Suprapubic skin (tissue), 4 donors: Measurements from ENCODE around the gene PCIF1. TPM values are rescaled to one million over a fixed set of nuclear protein-coding genes. Genes with fewer than 3 reads are reported as not detected.

Source experiments
- DNase-seq, 2 donors: peaks; one replicate each; pipeline ENCODE4 v3.0.0-alpha.2; 2019; ENCODE audit warnings: low spot score in 2 of 2
- H3K27ac ChIP-seq: fragments of 200-600 bp; sonication (generic); one replicate; pipeline ENCODE4 v1.5.1; 2019
- H3K27me3 ChIP-seq: fragments of 200-600 bp; sonication (generic); one replicate; pipeline ENCODE4 v1.5.1; 2019
- H3K36me3 ChIP-seq: fragments of 200-600 bp; sonication (generic); one replicate; pipeline ENCODE4 v1.5.1; 2019
- H3K4me1 ChIP-seq: fragments of 200-600 bp; sonication (generic); one replicate; pipeline ENCODE4 v1.5.1; 2019
- H3K4me3 ChIP-seq: fragments of 200-600 bp; sonication (generic); one replicate; pipeline ENCODE4 v1.5.1; 2019; ENCODE audit warnings: mild to moderate bottlenecking
- H3K9me3 ChIP-seq: fragments of 200-600 bp; sonication (generic); one replicate; pipeline ENCODE4 v1.5.1; 2019
- CTCF ChIP-seq, 2 donors: fragments of 200-600 bp in 1 of 2; fragments of 450-650 bp in 1 of 2; sonication (generic) in 1 of 2; IDR thresholded peaks; one replicate each; pipeline ENCODE4 v1.5.1; 2016 to 2019; ENCODE audit warnings: antibody characterized with exemption in 2 of 2, mild to moderate bottlenecking in 1 of 2, moderate library complexity in 1 of 2
- EP300 ChIP-seq: sonication (generic); formaldehyde crosslinking; IDR thresholded peaks from one replicate; pipeline ENCODE4 v1.6.1; 2017; ENCODE audit warnings: antibody characterized with exemption
- POLR2A ChIP-seq, 2 donors: fragments of 450-650 bp; IDR thresholded peaks; one replicate each; pipeline ENCODE4 v1.6.1; 2017; ENCODE audit warnings: antibody characterized with exemption in 2 of 2, mild to moderate bottlenecking in 2 of 2, moderate library complexity in 2 of 2
- POLR2AphosphoS5 ChIP-seq, 3 donors: sonication (generic); formaldehyde crosslinking; IDR thresholded peaks; one replicate each; pipeline ENCODE4 v1.6.1; 2017; ENCODE audit warnings: antibody characterized with exemption in 3 of 3
- WGBS: methylation state at CpG from one replicate; pipeline ENCODE4 v1.1.5; 2018; 5-methylcytosine and 5-hydroxymethylcytosine counted together
- total RNA-seq, 4 donors: library from RNA; depleted of rRNA; stranded (reverse); fragments of >200 nt; gene quantifications; one replicate each; pipeline ENCODE4 v1.1.0, GENCODE V29; 2016

The PCIF1 gene
- total RNA-seq, 4 donors from 2014 or later = 37.2 to 70.3 (median 42.4) TPM

- no peak for TF ChIP-seq CTCF (IDR thresholded peaks at IDR 0.05)
- TF ChIP-seq POLR2A (IDR thresholded peaks at IDR 0.05) = no peak
- TF ChIP-seq EP300 = no peak
- no peak for TF ChIP-seq POLR2AphosphoS5 (IDR thresholded peaks at IDR 0.05)
- H3K4me1 ChIP-seq = peaks cover 32% of the 10 kb centered on the region
- H3K4me3 ChIP-seq = no peak overlapping the region
- H3K27me3 ChIP-seq = no peaks in the 10 kb centered on the region
- H3K27ac ChIP-seq = no peak overlapping the region
- no peak for DNase-seq
- peaks cover 58% of the 10 kb centered on the region for H3K36me3 ChIP-seq
- WGBS = 97% methylated on average over 4 of the region's 4 CpGs
- H3K9me3 ChIP-seq = no peaks in the 10 kb centered on the region
Observed at GRCh38 chr20:45893831-45894230, 40.7 kb upstream of the PCIF1 start.

GRCh38 chr20:45894797-45895196, 39.7 kb upstream of the PCIF1 start:
- TF ChIP-seq POLR2AphosphoS5 (IDR thresholded peaks at IDR 0.05) (no peak), EP300 (no peak), POLR2A (IDR thresholded peaks at IDR 0.05) (no peak), CTCF (IDR thresholded peaks at IDR 0.05) (no peak)
- WGBS = 65% methylated on average over 2 of the region's 12 CpGs
- no peak for DNase-seq
- H3K4me3 ChIP-seq = no peak overlapping the region
- peaks cover 29% of the 10 kb centered on the region for H3K4me1 ChIP-seq
- H3K27ac ChIP-seq = no peak overlapping the region
- no peaks in the 10 kb centered on the region for H3K9me3 ChIP-seq
- no peaks in the 10 kb centered on the region for H3K27me3 ChIP-seq
- peaks cover 67% of the 10 kb centered on the region for H3K36me3 ChIP-seq

DNA sequence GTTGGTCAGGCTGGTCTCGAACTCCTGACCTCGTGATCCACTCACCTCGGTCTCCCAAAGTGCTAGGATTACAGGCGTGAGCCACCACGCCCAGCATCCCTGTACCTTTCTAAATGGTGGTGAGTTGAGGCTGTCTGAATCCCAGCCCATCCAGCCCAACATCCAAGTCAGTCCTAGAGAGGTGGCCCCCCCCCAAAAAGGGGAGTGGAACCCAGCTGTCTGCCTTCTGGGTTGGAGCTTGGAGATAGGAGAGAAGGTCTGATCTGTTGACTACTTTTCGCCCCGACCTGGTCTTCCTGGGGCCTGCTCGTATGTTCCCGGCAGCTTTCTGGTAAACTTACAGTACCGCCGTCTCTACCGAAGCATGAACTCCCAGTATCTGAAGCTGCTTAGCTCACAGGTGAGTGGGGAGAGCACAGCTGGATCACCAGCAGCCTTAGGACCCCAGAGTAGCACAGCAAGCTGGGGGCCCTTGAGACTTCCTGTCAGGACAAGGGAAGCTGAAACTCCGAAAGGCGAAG, 37.8 kb upstream of the PCIF1 start:
- 89% methylated on average over 14 of the region's 14 CpGs for WGBS
- no peak for TF ChIP-seq POLR2A (IDR thresholded peaks at IDR 0.05)
- Histone ChIP-seq H3K9me3 (no peaks in the 10 kb centered on the region), H3K27ac (no peak overlapping the region), H3K4me3 (no peak overlapping the region), H3K27me3 (no peaks in the 10 kb centered on the region), H3K36me3 (peaks cover 84% of the 10 kb centered on the region), H3K4me1 (peaks cover 17% of the 10 kb centered on the region)
- DNase-seq = no peak

DNA sequence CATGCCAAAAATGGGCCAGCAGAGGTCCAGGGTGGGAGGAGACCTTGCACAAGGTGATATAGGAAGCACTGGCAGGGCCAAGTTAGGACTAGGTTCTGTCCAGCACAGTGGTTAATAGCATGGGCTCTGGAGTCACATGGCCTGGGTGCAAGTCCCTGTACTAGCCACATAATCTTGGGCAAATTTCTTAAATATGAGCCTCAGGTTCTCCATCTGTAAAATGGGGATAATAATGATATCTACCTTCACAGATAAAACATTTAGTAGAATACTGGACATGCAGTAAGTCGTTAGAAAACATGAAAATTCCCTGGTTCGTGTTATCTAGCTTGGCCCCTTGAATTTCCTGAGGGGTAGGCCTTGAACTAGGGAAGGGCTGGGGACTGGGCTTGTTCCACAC, 37.2 kb upstream of the PCIF1 start:
- Histone ChIP-seq H3K4me1 (peaks cover 11% of the 10 kb centered on the region), H3K27ac (no peak overlapping the region), H3K27me3 (no peaks in the 10 kb centered on the region), H3K4me3 (no peak overlapping the region), H3K9me3 (no peaks in the 10 kb centered on the region), H3K36me3 (peaks cover 90% of the 10 kb centered on the region)
- TF ChIP-seq POLR2A (IDR thresholded peaks at IDR 0.05) = no peak
- TF ChIP-seq POLR2AphosphoS5 (IDR thresholded peaks at IDR 0.05) = no peak
- WGBS = 92% methylated on average over 2 of the region's 2 CpGs
- no peak for DNase-seq

- WGBS = 90% methylated on average over 7 of the region's 7 CpGs
- Histone ChIP-seq H3K4me3 (no peak overlapping the region), H3K27me3 (no peaks in the 10 kb centered on the region), H3K27ac (no peak overlapping the region), H3K9me3 (no peaks in the 10 kb centered on the region), H3K36me3 (peaks cover 92% of the 10 kb centered on the region), H3K4me1 (peaks cover 7% of the 10 kb centered on the region)
- no peak for DNase-seq
- no peak for TF ChIP-seq EP300
- no peak for TF ChIP-seq POLR2A (IDR thresholded peaks at IDR 0.05)
Observed at GRCh38 chr20:45897692-45898091, 36.8 kb upstream of the PCIF1 start.

DNA sequence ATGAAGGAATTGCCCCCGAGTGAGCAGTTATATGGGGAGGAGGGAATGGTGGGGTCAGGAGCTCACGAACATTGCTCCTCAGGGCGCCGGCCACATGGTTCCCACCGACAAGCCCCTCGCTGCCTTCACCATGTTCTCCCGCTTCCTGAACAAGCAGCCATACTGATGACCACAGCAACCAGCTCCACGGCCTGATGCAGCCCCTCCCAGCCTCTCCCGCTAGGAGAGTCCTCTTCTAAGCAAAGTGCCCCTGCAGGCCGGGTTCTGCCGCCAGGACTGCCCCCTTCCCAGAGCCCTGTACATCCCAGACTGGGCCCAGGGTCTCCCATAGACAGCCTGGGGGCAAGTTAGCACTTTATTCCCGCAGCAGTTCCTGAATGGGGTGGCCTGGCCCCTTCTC, 36.2 kb upstream of the PCIF1 start:
- H3K4me1 ChIP-seq = peaks cover 1% of the 10 kb centered on the region
- WGBS = 92% methylated on average over 12 of the region's 12 CpGs

More for the DNA sequence above, 36.2 kb upstream of the PCIF1 start:
- Histone ChIP-seq H3K9me3 (no peaks in the 10 kb centered on the region), H3K27ac (no peak overlapping the region), H3K27me3 (no peaks in the 10 kb centered on the region), H3K4me3 (no peak overlapping the region), H3K36me3 (peaks cover 90% of the 10 kb centered on the region)
- TF ChIP-seq POLR2AphosphoS5 (IDR thresholded peaks at IDR 0.05) (no peak), CTCF (IDR thresholded peaks at IDR 0.05) (no peak), EP300 (no peak), POLR2A (IDR thresholded peaks at IDR 0.05) (no peak)
- no peak for DNase-seq
